Epithelial cell of esophagus (primary cell): ENCODE results near the gene SNN.
A peak's percentile ranks its signal among the peaks of the same experiment; 100 is the strongest.

Experiments
- DNase-seq: peaks from one replicate; pipeline ENCODE4 v3.0.0; 2010; ENCODE audit warnings: low read depth
- H3K4me3 ChIP-seq: 2 replicates; pipeline ENCODE4 v1.5.1; 2011; ENCODE audit warnings: mild to moderate bottlenecking, low read length, control low read depth
- CTCF ChIP-seq: IDR thresholded peaks from 2 replicates; pipeline ENCODE4 v1.5.1; 2011; ENCODE audit warnings: low read depth, mild to moderate bottlenecking, low read length, control low read depth, inconsistent platforms; ENCODE audit not compliant: insufficient read depth; ENCODE audit errors: missing control alignments

The SNN gene

GRCh38 chr16:11667824-11668622 lies at the start of gene SNN:
TSS of gene SNN (plus strand) at chr16:11668455. CDS start at chr16:11676060, 7,605 bp downstream.
- TF ChIP-seq CTCF, result no peak
- peak; percentile 90 for DNase-seq
- peak within 1 kb of the TSS; percentile 70 for H3K4me3 ChIP-seq

- DNase-seq, result peak; percentile 29
- TF ChIP-seq CTCF, result no peak
- no peak overlapping the region for H3K4me3 ChIP-seq
Measured at GRCh38 chr16:11619327-11619851, 48.9 kb upstream of the SNN start.

- no peak for TF ChIP-seq CTCF
- DNase-seq, result no peak
- H3K4me3 ChIP-seq, result no peak overlapping the region
Measured at GRCh38 chr16:11620243-11621003, 47.8 kb upstream of the SNN start.

GRCh38 chr16:11621539-11621919 lies 46.7 kb upstream of the SNN start:
- no peak for DNase-seq
- H3K4me3 ChIP-seq, result no peak overlapping the region
- no peak for TF ChIP-seq CTCF

GRCh38 chr16:11621920-11622651 lies 46.2 kb upstream of the SNN start:
- TF ChIP-seq CTCF, result no peak
- no peak for DNase-seq
- no peak overlapping the region for H3K4me3 ChIP-seq

- TF ChIP-seq CTCF, result no peak
- DNase-seq, result no peak
- no peak overlapping the region for H3K4me3 ChIP-seq
Measured at GRCh38 chr16:11624205-11624604, 44.0 kb upstream of the SNN start.
